HG03175 (cell line): Measurements from ENCODE around the gene LRBA.
"Not testable (repeated sequence)": the region's sequence is repeated elsewhere in the genome, so short reads cannot be mapped to it uniquely, and the experiment has no call there.

Source experiments
- ATAC-seq: cut with Tn5 transposase; IDR thresholded peaks from one replicate; pipeline ENCODE4 v1.9.1; 2021; ENCODE audit warnings: mild to moderate bottlenecking, moderate library complexity; ENCODE audit not compliant: unreplicated experiment

LRBA gene

GRCh38 chr4:150578745-150579501 lies 436.2 kb downstream of the LRBA start:
- ATAC-seq, result no peak

GRCh38 chr4:150577796-150578195 lies 437.3 kb downstream of the LRBA start:
- no peak for ATAC-seq

- ATAC-seq, result no peak
Measured at GRCh38 chr4:150574678-150575077, 440.4 kb downstream of the LRBA start.

- ATAC-seq, result no peak
Measured at GRCh38 chr4:150573534-150573933, 441.6 kb downstream of the LRBA start.

- peak; percentile 79 for ATAC-seq
Measured at GRCh38 chr4:150572704-150573504, 442.2 kb downstream of the LRBA start.

GRCh38 chr4:150570862-150571261 lies 444.2 kb downstream of the LRBA start:
- ATAC-seq, result no peak

- ATAC-seq, result no peak
Measured at GRCh38 chr4:150569998-150570535, 445.0 kb downstream of the LRBA start.

- ATAC-seq, result no peak
Measured at GRCh38 chr4:150569384-150569987, 445.6 kb downstream of the LRBA start.

- no peak for ATAC-seq
Measured at GRCh38 chr4:150567070-150567469, 448.0 kb downstream of the LRBA start.

GRCh38 chr4:150564967-150565366 lies 450.1 kb downstream of the LRBA start:
- not testable (repeated sequence) for ATAC-seq

- ATAC-seq, result no peak
Measured at GRCh38 chr4:150562751-150563150, 452.3 kb downstream of the LRBA start.

- no peak for ATAC-seq
Measured at GRCh38 chr4:150562250-150562649, 452.8 kb downstream of the LRBA start.

- no peak for ATAC-seq
Measured at GRCh38 chr4:150561143-150561737, 453.8 kb downstream of the LRBA start.

- ATAC-seq, result not testable (repeated sequence)
Measured at GRCh38 chr4:150557811-150558210, 457.3 kb downstream of the LRBA start.

GRCh38 chr4:150547154-150547838 lies 467.8 kb downstream of the LRBA start:
- no peak for ATAC-seq

- no peak for ATAC-seq
Measured at GRCh38 chr4:150546286-150546685, 468.8 kb downstream of the LRBA start.

GRCh38 chr4:150543042-150543441 lies 472.0 kb downstream of the LRBA start:
- ATAC-seq, result no peak

GRCh38 chr4:150541681-150542080 lies 473.4 kb downstream of the LRBA start:
- no peak for ATAC-seq

- ATAC-seq, result no peak
Measured at GRCh38 chr4:150540959-150541360, 474.1 kb downstream of the LRBA start.

- ATAC-seq, result no peak
Measured at GRCh38 chr4:150540536-150540935, 474.5 kb downstream of the LRBA start.
